ENCODE results near the gene DMXL1.

Gene DMXL1

DNA sequence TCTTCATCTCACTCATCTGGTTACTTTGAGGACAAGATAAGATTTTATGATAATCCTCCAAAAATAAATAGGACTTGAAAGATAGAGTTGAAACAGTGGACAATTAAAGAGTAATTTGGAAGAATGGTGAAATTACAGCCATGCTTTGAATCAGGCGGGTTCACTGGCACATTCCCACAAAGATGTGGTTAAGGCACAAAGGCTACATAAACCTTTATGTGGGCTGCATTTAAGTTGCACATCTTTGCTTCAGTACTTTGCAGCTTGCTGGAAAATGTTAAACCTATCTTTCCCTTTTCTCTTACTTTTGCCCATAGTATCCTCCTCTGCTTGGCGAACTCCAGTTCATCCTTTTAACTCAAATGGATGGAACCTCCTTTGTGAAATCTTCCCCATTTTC, 192.8 kb downstream of the DMXL1 start:
- Histone ChIP-seq H3K4me3 (ENCODE audit: low read depth, low read length) (no peak overlapping the region), H3K4me1 (ENCODE audit: control insufficient read depth, insufficient read depth, low read length) (no peaks in the 10 kb centered on the region), H3K9me3 (ENCODE audit: control insufficient read depth, insufficient read depth, low read depth, low read length) (no peaks in the 10 kb centered on the region), H3K27ac (ENCODE audit: extremely low read depth, low read depth, low read length) (no peak overlapping the region), H3K36me3 (ENCODE audit: control insufficient read depth in 2 of 2, insufficient read depth in 1 of 2, low read length in 2 of 2) (no peaks in the 10 kb centered on the region)
- POLR2A ChIA-PET, result no interaction called here
- TF ChIP-seq, protein P1, sequence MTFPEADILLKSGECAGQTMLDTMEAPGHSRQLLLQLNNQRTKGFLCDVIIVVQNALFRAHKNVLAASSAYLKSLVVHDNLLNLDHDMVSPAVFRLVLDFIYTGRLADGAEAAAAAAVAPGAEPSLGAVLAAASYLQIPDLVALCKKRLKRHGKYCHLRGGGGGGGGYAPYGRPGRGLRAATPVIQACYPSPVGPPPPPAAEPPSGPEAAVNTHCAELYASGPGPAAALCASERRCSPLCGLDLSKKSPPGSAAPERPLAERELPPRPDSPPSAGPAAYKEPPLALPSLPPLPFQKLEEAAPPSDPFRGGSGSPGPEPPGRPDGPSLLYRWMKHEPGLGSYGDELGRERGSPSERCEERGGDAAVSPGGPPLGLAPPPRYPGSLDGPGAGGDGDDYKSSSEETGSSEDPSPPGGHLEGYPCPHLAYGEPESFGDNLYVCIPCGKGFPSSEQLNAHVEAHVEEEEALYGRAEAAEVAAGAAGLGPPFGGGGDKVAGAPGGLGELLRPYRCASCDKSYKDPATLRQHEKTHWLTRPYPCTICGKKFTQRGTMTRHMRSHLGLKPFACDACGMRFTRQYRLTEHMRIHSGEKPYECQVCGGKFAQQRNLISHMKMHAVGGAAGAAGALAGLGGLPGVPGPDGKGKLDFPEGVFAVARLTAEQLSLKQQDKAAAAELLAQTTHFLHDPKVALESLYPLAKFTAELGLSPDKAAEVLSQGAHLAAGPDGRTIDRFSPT (tag by site-specific recombination; IDR thresholded peaks at IDR 0.05), result no peak
- TF ChIP-seq, protein P2, sequence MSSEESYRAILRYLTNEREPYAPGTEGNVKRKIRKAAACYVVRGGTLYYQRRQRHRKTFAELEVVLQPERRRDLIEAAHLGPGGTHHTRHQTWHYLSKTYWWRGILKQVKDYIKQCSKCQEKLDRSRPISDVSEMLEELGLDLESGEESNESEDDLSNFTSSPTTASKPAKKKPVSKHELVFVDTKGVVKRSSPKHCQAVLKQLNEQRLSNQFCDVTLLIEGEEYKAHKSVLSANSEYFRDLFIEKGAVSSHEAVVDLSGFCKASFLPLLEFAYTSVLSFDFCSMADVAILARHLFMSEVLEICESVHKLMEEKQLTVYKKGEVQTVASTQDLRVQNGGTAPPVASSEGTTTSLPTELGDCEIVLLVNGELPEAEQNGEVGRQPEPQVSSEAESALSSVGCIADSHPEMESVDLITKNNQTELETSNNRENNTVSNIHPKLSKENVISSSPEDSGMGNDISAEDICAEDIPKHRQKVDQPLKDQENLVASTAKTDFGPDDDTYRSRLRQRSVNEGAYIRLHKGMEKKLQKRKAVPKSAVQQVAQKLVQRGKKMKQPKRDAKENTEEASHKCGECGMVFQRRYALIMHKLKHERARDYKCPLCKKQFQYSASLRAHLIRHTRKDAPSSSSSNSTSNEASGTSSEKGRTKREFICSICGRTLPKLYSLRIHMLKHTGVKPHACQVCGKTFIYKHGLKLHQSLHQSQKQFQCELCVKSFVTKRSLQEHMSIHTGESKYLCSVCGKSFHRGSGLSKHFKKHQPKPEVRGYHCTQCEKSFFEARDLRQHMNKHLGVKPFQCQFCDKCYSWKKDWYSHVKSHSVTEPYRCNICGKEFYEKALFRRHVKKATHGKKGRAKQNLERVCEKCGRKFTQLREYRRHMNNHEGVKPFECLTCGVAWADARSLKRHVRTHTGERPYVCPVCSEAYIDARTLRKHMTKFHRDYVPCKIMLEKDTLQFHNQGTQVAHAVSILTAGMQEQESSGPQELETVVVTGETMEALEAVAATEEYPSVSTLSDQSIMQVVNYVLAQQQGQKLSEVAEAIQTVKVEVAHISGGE (tag by site-specific recombination; conservative IDR thresholded peaks at IDR 0.05; ENCODE audit: low read depth), result no peak
- TF ChIP-seq, protein P3, sequence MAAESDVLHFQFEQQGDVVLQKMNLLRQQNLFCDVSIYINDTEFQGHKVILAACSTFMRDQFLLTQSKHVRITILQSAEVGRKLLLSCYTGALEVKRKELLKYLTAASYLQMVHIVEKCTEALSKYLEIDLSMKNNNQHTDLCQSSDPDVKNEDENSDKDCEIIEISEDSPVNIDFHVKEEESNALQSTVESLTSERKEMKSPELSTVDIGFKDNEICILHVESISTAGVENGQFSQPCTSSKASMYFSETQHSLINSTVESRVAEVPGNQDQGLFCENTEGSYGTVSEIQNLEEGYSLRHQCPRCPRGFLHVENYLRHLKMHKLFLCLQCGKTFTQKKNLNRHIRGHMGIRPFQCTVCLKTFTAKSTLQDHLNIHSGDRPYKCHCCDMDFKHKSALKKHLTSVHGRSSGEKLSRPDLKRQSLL (tag by site-specific recombination; IDR thresholded peaks at IDR 0.05), result no peak
- TF ChIP-seq, protein P4, sequence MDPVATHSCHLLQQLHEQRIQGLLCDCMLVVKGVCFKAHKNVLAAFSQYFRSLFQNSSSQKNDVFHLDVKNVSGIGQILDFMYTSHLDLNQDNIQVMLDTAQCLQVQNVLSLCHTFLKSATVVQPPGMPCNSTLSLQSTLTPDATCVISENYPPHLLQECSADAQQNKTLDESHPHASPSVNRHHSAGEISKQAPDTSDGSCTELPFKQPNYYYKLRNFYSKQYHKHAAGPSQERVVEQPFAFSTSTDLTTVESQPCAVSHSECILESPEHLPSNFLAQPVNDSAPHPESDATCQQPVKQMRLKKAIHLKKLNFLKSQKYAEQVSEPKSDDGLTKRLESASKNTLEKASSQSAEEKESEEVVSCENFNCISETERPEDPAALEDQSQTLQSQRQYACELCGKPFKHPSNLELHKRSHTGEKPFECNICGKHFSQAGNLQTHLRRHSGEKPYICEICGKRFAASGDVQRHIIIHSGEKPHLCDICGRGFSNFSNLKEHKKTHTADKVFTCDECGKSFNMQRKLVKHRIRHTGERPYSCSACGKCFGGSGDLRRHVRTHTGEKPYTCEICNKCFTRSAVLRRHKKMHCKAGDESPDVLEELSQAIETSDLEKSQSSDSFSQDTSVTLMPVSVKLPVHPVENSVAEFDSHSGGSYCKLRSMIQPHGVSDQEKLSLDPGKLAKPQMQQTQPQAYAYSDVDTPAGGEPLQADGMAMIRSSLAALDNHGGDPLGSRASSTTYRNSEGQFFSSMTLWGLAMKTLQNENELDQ (tag by site-specific recombination; IDR thresholded peaks at IDR 0.05; ENCODE audit: low read depth), result no peak
- TF ChIP-seq ZIC2 (tag by site-specific recombination; IDR thresholded peaks at IDR 0.05), result no peak
- no peak for TF ChIP-seq ZNF558 (tag by site-specific recombination; IDR thresholded peaks at IDR 0.05)
- TF ChIP-seq, protein P5, sequence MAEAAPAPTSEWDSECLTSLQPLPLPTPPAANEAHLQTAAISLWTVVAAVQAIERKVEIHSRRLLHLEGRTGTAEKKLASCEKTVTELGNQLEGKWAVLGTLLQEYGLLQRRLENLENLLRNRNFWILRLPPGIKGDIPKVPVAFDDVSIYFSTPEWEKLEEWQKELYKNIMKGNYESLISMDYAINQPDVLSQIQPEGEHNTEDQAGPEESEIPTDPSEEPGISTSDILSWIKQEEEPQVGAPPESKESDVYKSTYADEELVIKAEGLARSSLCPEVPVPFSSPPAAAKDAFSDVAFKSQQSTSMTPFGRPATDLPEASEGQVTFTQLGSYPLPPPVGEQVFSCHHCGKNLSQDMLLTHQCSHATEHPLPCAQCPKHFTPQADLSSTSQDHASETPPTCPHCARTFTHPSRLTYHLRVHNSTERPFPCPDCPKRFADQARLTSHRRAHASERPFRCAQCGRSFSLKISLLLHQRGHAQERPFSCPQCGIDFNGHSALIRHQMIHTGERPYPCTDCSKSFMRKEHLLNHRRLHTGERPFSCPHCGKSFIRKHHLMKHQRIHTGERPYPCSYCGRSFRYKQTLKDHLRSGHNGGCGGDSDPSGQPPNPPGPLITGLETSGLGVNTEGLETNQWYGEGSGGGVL (tag by site-specific recombination; IDR thresholded peaks at IDR 0.05), result no peak
- TF ChIP-seq, protein P6, sequence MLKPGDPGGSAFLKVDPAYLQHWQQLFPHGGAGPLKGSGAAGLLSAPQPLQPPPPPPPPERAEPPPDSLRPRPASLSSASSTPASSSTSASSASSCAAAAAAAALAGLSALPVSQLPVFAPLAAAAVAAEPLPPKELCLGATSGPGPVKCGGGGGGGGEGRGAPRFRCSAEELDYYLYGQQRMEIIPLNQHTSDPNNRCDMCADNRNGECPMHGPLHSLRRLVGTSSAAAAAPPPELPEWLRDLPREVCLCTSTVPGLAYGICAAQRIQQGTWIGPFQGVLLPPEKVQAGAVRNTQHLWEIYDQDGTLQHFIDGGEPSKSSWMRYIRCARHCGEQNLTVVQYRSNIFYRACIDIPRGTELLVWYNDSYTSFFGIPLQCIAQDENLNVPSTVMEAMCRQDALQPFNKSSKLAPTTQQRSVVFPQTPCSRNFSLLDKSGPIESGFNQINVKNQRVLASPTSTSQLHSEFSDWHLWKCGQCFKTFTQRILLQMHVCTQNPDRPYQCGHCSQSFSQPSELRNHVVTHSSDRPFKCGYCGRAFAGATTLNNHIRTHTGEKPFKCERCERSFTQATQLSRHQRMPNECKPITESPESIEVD (tag by site-specific recombination; IDR thresholded peaks at IDR 0.05), result no peak
- TF ChIP-seq SP3 (tag by site-specific recombination; IDR thresholded peaks at IDR 0.05), result no peak
- TF ChIP-seq ZNF670 (tag by site-specific recombination; IDR thresholded peaks at IDR 0.05; ENCODE audit: low read depth), result no peak
- TF ChIP-seq PRDM1 (tag by site-specific recombination; IDR thresholded peaks at IDR 0.05), result no peak
- TF ChIP-seq ZNF302 (tag by site-specific recombination; IDR thresholded peaks at IDR 0.05; ENCODE audit: low read depth), result no peak
- TF ChIP-seq YY1 (tag by site-specific recombination; IDR thresholded peaks at IDR 0.05), result no peak
- no peak for TF ChIP-seq GLI2 (tag by site-specific recombination; IDR thresholded peaks at IDR 0.05; ENCODE audit: borderline replicate concordance, low read depth)
- TF ChIP-seq ZSCAN16 (tag by site-specific recombination; IDR thresholded peaks at IDR 0.05), result no peak
- TF ChIP-seq, protein P7, sequence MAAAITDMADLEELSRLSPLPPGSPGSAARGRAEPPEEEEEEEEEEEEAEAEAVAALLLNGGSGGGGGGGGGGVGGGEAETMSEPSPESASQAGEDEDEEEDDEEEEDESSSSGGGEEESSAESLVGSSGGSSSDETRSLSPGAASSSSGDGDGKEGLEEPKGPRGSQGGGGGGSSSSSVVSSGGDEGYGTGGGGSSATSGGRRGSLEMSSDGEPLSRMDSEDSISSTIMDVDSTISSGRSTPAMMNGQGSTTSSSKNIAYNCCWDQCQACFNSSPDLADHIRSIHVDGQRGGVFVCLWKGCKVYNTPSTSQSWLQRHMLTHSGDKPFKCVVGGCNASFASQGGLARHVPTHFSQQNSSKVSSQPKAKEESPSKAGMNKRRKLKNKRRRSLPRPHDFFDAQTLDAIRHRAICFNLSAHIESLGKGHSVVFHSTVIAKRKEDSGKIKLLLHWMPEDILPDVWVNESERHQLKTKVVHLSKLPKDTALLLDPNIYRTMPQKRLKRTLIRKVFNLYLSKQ (tag by site-specific recombination; IDR thresholded peaks at IDR 0.05; ENCODE audit: borderline replicate concordance), result no peak
- no peak for TF ChIP-seq ZNF23 (tag by site-specific recombination; IDR thresholded peaks at IDR 0.05; ENCODE audit: borderline replicate concordance)
- CTCF ChIA-PET, result interaction anchor here (0.7 kb wide), 1 partner anchor 29 kb away, joined by 4 read pairs; no protein-coding TSS in a partner anchor

Measured in HEK293 (cell line).